Tibial nerve (tissue), 4 donors: ENCODE measurements around the gene ISOC2. TPM values are rescaled to one million over a fixed set of nuclear protein-coding genes. Genes with fewer than 3 reads are reported as not detected.

ENCODE experiments used
- DNase-seq, 2 donors: peaks; one replicate each; pipeline ENCODE4 v3.0.0-alpha.2; 2019; ENCODE audit warnings: low spot score in 2 of 2
- H3K27ac ChIP-seq, 4 donors: fragments of 200-600 bp; sonication (generic) in 3 of 4; one replicate each; pipeline ENCODE4 v1.5.1; 2017 to 2019; ENCODE audit warnings: mild to moderate bottlenecking in 1 of 4
- H3K27me3 ChIP-seq, 2 donors: fragments of 200-600 bp; sonication (generic) in 1 of 2; one replicate each; pipeline versions ENCODE4 v1.5.1 to v1.6.0; 2017 to 2019
- H3K36me3 ChIP-seq, 3 donors: fragments of 200-600 bp; sonication (generic); one replicate each; pipeline ENCODE4 v1.5.1; 2018 to 2019
- H3K4me1 ChIP-seq, 4 donors: fragments of 200-600 bp; sonication (generic) in 3 of 4; one replicate each; pipeline ENCODE4 v1.5.1; 2017 to 2019
- H3K4me3 ChIP-seq, 4 donors: fragments of 200-600 bp; sonication (generic) in 3 of 4; one replicate each; pipeline ENCODE4 v1.5.1; 2017 to 2019; ENCODE audit warnings: mild to moderate bottlenecking in 1 of 4, moderate library complexity in 1 of 4
- H3K9me3 ChIP-seq, 4 donors: fragments of 200-600 bp; sonication (generic) in 3 of 4; one replicate each; pipeline ENCODE4 v1.5.1; 2017 to 2019
- EP300 ChIP-seq, 2 donors: sonication (generic); formaldehyde crosslinking; IDR thresholded peaks; one replicate each; pipeline ENCODE4 v1.6.1; 2017; ENCODE audit warnings: antibody characterized with exemption in 2 of 2, mild to moderate bottlenecking in 1 of 2
- POLR2A ChIP-seq, 2 donors: fragments of 450-650 bp; IDR thresholded peaks; one replicate each; pipeline ENCODE4 v1.6.1; 2017; ENCODE audit warnings: antibody characterized with exemption in 2 of 2, mild to moderate bottlenecking in 2 of 2, moderate library complexity in 2 of 2
- WGBS, 2 donors: methylation state at CpG; one replicate each; pipeline ENCODE4 v1.1.5; 2018; 5-methylcytosine and 5-hydroxymethylcytosine counted together
- total RNA-seq, 4 donors: library from RNA; depleted of rRNA; stranded (reverse); fragments of >200 nt; gene quantifications; one replicate each; pipeline ENCODE4 v1.1.0, GENCODE V29; 2016
- TF ChIP-seq, protein P1 (sequence below), 5 experiments: fragments of 200-600 bp in 3 of 5; fragments of 450-650 bp in 2 of 5; sonication (generic) in 3 of 5; IDR thresholded peaks; one replicate each; pipeline ENCODE4 v1.5.1; 2016 to 2019; ENCODE audit warnings: antibody characterized with exemption in 5 of 5, mild to moderate bottlenecking in 3 of 5, moderate library complexity in 2 of 5

The ISOC2 gene
- total RNA-seq, 4 donors from 2014 or later: 38.0 to 80.4 (median 65.9) TPM

DNA sequence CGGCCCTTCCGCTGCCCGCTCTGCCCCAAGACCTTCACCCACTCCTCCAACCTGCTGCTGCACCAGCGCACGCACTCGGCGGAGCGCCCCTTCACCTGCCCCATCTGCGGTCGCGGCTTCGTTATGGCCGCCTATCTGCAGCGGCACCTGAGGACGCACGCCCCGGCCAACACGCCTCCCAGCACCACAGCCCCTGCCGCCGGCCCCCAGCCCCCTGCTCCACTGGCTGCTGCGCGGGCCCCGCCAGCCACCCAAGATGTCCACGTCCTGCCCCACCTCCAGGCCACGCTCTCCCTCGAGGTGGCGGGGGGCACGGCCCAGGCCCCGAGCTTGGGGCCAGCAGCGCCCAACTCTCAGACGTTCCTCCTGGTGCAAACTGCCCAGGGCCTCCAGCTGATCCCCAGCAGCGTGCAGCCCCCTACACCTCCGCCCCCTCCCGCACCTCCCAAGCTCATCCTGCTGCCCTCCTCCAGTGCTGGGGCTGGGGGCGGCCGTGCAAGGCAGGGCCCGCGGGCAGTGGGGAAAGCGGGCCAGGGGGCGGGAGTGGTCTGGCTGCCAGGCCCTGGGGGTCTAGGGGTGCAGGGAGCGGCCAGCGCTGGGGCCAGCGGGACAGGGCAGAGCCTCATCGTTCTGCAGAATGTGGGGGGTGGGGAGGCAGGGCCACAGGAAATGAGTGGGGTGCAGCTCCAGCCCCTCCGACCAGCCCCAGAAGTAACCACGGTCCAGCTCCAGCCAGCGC lies 21.7 kb upstream of the ISOC2 start:
- no peaks in the 10 kb centered on the region for H3K27me3 ChIP-seq
- TF ChIP-seq, protein P1, sequence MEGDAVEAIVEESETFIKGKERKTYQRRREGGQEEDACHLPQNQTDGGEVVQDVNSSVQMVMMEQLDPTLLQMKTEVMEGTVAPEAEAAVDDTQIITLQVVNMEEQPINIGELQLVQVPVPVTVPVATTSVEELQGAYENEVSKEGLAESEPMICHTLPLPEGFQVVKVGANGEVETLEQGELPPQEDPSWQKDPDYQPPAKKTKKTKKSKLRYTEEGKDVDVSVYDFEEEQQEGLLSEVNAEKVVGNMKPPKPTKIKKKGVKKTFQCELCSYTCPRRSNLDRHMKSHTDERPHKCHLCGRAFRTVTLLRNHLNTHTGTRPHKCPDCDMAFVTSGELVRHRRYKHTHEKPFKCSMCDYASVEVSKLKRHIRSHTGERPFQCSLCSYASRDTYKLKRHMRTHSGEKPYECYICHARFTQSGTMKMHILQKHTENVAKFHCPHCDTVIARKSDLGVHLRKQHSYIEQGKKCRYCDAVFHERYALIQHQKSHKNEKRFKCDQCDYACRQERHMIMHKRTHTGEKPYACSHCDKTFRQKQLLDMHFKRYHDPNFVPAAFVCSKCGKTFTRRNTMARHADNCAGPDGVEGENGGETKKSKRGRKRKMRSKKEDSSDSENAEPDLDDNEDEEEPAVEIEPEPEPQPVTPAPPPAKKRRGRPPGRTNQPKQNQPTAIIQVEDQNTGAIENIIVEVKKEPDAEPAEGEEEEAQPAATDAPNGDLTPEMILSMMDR (IDR thresholded peaks at IDR 0.05): no peak
- TF ChIP-seq POLR2A (IDR thresholded peaks at IDR 0.05) (no peak), EP300 (IDR thresholded peaks at IDR 0.05) (no peak)
- no peak overlapping the region for H3K4me3 ChIP-seq
- H3K4me1 ChIP-seq: peaks cover 0 to 51% (median 37%) of the 10 kb centered on the region in 4 donors
- DNase-seq: no peak
- no peak overlapping the region for H3K27ac ChIP-seq
- 88 to 92% methylated on average over 38 to 47 of the region's 47 CpGs for WGBS, 2 donors
- no peaks in the 10 kb centered on the region for H3K9me3 ChIP-seq
- H3K36me3 ChIP-seq: peaks cover 0 to 31% (median 0%) of the 10 kb centered on the region in 3 donors

DNA sequence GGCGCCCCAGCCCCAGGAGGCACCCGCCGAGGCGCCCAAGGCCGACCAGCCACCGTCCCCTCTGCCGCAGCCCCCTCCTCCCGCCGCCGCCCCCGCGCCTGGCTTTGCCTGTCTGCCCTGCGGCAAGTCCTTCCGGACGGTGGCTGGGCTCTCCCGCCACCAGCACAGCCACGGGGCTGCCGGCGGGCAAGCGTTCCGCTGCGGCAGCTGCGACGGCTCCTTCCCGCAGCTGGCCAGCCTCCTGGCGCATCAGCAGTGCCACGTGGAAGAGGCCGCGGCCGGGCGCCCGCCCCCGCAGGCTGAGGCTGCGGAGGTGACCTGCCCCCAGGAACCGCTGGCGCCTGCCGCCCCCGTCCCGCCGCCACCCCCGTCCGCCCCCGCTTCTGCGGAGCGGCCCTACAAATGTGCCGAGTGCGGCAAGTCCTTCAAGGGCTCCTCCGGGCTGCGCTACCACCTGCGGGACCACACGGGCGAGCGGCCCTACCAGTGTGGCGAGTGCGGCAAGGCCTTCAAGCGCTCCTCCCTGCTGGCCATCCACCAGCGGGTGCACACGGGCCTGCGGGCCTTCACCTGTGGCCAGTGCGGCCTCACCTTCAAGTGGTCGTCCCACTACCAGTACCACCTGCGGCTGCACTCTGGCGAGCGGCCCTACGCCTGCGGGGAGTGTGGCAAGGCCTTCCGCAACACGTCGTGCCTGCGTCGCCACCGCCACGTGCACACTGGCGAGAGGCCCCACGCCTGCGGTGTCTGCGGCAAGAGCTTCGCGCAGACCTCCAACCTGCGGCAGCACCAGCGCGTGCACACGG lies 20.9 kb upstream of the ISOC2 start:
- TF ChIP-seq POLR2A (IDR thresholded peaks at IDR 0.05) (no peak), EP300 (IDR thresholded peaks at IDR 0.05) (no peak)
- TF ChIP-seq, protein P1 (IDR thresholded peaks at IDR 0.05): no peak
- peaks cover 0 to 31% (median 0%) of the 10 kb centered on the region in 3 donors for H3K36me3 ChIP-seq
- H3K27ac ChIP-seq: no peak overlapping the region
- H3K27me3 ChIP-seq: no peaks in the 10 kb centered on the region
- no peak for DNase-seq
- no peaks in the 10 kb centered on the region for H3K9me3 ChIP-seq
- H3K4me1 ChIP-seq: peaks cover 0 to 51% (median 37%) of the 10 kb centered on the region in 4 donors
- WGBS, 2 donors: 89 to 91% methylated on average over 46 to 55 of the region's 83 CpGs
- H3K4me3 ChIP-seq: no peak overlapping the region

DNA sequence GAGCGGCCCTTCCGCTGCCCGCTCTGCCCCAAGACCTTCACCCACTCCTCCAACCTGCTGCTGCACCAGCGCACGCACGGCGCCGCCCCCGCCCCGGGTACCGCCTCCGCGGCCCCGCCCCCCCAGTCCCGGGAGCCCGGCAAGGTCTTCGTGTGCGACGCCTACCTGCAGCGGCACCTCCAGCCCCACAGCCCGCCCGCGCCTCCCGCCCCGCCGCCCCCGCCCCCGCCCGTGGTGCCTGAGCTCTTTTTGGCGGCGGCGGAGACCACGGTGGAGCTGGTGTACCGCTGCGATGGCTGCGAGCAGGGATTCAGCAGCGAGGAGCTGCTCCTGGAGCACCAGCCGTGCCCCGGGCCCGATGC lies 20.3 kb upstream of the ISOC2 start:
- H3K4me1 ChIP-seq: peaks cover 0 to 47% (median 34%) of the 10 kb centered on the region in 4 donors
- TF ChIP-seq, protein P1 (IDR thresholded peaks at IDR 0.05): no peak
- TF ChIP-seq POLR2A (IDR thresholded peaks at IDR 0.05): no peak
- no peak for TF ChIP-seq EP300 (IDR thresholded peaks at IDR 0.05)

DNA sequence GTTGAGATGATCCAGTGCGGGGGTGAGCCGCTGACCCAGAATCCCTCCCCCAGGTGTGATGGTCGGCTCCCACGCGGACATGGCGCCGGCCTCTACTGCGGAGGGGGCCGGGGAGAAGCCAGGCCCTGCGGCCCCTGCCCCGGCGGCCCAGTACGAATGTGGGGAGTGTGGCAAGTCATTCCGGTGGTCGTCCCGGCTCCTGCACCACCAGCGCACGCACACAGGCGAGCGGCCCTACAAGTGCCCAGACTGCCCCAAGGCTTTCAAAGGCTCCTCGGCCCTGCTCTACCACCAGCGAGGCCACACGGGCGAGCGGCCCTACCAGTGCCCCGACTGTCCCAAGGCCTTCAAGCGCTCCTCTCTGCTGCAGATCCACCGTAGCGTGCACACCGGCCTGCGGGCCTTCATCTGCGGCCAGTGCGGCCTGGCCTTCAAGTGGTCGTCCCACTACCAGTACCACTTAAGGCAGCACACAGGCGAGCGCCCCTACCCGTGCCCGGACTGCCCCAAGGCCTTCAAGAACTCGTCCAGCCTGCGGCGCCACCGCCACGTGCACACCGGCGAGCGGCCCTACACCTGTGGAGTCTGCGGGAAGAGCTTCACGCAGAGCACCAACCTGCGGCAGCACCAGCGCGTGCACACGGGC lies 19.8 kb upstream of the ISOC2 start:
- H3K4me3 ChIP-seq: no peak overlapping the region
- no peak overlapping the region for H3K27ac ChIP-seq
- TF ChIP-seq EP300 (IDR thresholded peaks at IDR 0.05) (no peak), POLR2A (IDR thresholded peaks at IDR 0.05) (no peak)
- TF ChIP-seq, protein P1 (IDR thresholded peaks at IDR 0.05): no peak
- H3K36me3 ChIP-seq: peaks cover 0 to 31% (median 0%) of the 10 kb centered on the region in 3 donors
- no peaks in the 10 kb centered on the region for H3K9me3 ChIP-seq
- 87 to 91% methylated on average over 33 to 36 of the region's 52 CpGs for WGBS, 2 donors
- H3K4me1 ChIP-seq: peaks cover 0 to 42% (median 29%) of the 10 kb centered on the region in 4 donors
- no peaks in the 10 kb centered on the region for H3K27me3 ChIP-seq
- DNase-seq: no peak

More for the DNA sequence above, 20.3 kb upstream of the ISOC2 start:
- peaks cover 0 to 31% (median 0%) of the 10 kb centered on the region in 3 donors for H3K36me3 ChIP-seq
- no peaks in the 10 kb centered on the region for H3K9me3 ChIP-seq
- no peak for DNase-seq
- H3K4me3 ChIP-seq: no peak overlapping the region
- no peak overlapping the region for H3K27ac ChIP-seq
- H3K27me3 ChIP-seq: no peaks in the 10 kb centered on the region
- 65 to 67% methylated on average over 26 to 34 of the region's 40 CpGs for WGBS, 2 donors
